WTC11 (cell line): ENCODE results near the gene CHRNG.

Experiments used
- ATF3 ChIP-seq: sonication (generic); formaldehyde crosslinking; conservative IDR thresholded peaks from 2 replicates; pipeline ENCODE4 v1.8.1; 2022; ENCODE audit warnings: mild to moderate bottlenecking, missing genetic modification reagents
- ATF6 ChIP-seq: sonication (generic); formaldehyde crosslinking; IDR thresholded peaks from 2 replicates; pipeline ENCODE4 v1.8.1; 2023; ENCODE audit warnings: mild to moderate bottlenecking, missing genetic modification reagents
- JAZF1 ChIP-seq: fragments of 250-450 bp; sonication (Bioruptor Pico); IDR thresholded peaks from 2 replicates; pipeline ENCODE4 v1.9.0; 2021; ENCODE audit warnings: moderate library complexity, mild to moderate bottlenecking, inconsistent platforms

GRCh38 chr2:232532419-232532818 is 7.1 kb upstream of the CHRNG start:
- TF ChIP-seq ATF6 (CRISPR knock-in tag) (no peak), JAZF1 (no peak), ATF3 (no peak)
